GDM1 (cell line): Measurements from ENCODE around the gene SLAMF7.

Source experiments
- DNase-seq: peaks from one replicate; lab custom pipeline; 2025; lab: John Stamatoyannopoulos, UW

Gene SLAMF7

DNA sequence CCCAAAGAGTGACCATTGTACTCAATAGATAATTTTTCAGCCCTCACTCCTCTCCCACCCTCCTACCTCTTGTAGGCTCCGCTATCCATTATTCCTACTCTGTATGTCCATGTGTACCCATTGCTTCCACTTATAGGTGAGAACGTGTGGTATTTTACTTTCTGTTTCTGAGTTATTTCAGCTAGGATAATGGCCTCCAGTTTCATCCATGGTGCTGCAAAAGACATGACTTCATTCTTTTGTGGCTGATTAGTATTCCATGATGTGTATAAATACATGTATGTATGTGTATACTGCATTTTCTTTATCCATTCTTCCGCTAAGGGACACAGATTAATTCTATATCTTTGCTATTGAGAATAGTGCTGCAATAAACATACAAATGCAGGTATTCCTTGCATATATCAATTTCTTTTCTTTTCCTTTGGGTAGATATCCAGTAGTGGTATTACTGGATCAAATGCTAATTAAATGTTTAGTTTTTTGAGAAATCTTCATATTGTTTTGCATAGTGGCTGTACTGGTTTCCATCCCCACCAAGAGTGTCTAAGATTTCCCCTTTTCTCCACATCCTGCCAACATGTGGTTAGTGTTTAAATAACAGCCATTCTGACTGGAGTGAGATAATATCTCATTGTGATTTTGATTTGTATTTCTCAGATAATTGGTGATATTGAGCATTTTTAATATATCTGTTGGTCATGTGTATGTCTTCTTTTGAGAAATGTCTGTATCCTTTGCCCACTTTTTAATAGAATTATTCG, 61.8 kb downstream of the SLAMF7 start:
- DNase-seq: no peak

DNA sequence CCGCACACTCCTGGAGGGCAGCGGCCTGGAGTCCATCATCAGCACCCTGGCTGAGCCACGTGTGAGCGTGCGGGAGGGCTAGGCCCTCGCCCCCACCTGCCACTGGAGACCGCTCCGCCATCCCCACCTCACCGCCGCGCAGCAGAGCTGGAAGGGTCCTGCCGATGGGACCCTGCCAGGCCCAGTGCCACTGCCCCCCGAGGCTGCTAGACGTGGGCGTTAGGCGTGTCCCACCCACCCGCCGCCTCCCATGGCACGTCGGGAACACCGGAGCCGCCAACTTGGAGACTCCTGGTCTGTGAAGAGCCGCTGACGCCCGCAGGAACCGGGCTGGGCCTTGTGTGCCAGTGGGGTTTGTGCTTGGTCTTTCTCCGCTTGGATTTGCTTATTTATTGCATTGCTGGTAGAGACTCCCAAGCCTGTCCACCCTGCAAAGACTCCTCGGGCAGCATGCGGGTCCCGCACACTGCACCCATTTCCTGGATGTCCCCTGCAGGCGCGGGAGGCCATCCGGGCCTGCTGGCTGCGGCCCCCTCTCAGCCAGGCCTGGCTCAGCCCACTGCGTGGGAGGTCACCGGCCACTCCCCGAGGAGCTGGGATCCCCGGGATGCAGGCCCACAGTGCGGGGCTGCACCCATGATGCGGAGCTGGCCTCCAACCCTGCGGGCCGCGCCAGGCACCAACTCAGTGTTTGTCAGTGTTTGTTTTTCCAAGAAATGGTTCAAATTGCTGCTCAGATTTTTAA, 63.0 kb downstream of the SLAMF7 start:
- DNase-seq: no peak
